Measurements from ENCODE around the gene SLC2A4.
"Not testable (repeated sequence)": the region's sequence is repeated elsewhere in the genome, so short reads cannot be mapped to it uniquely, and the experiment has no call there.

SLC2A4 gene

DNA sequence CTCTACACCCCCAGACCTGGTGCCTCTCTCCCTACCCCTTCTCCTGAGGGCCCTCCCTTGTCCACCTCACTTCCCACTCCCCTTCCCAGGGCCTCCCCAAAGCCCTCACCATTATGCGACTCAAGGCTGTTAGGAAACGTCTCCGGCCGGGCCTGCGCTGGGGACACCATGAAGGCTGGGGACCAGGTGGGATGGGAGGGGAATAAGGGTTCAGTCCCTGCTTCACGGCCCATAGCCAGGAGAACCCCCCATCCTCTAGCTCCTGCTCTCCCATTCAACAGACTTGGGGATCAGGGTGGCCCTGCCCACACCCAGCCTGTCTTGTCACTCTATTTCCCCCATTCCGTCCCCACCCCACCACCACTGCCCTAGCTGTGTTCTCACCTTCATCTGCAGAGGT is 45.5 kb downstream of the SLC2A4 start:
- no peak for DNase-seq

DNA sequence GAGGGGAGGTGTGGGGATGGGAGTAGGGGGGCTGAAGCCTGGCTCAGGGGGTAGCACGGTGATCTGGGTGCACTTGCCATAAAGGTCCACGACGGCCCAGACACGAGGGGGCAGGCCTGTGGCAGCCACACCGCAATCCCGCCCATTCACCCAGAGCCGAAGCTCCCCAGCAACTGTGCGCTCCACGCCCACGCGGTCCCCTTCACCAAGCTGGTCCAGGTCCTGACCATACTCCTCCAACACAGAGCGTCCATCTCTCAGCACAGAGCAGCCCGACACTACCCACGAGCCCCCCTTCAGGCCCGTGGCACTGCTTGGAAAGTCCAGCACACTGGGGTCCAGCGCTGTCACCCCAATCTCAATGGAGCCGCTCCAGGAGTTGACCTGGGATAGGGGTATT is 46.0 kb downstream of the SLC2A4 start:
- no peak for DNase-seq

DNA sequence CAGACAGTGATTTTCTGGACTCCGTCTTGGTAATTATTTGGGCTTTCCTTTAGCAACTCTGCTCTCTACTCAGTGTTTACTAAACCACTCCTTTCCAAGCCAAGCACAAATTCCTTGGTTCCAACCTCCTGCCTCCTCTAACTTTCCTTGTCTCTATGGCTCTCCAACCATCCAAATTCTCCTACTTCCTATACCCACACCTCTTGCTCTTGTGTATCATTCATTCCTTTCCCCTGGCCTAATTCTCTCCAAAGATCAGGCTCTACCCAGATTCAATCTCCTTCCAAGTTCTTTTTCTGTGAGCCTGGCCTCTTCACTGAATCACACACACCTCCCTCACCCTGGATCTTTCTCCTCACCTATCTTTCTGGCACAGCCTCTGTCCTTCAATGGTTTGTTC is 46.5 kb downstream of the SLC2A4 start:
- DNase-seq: no peak

DNA sequence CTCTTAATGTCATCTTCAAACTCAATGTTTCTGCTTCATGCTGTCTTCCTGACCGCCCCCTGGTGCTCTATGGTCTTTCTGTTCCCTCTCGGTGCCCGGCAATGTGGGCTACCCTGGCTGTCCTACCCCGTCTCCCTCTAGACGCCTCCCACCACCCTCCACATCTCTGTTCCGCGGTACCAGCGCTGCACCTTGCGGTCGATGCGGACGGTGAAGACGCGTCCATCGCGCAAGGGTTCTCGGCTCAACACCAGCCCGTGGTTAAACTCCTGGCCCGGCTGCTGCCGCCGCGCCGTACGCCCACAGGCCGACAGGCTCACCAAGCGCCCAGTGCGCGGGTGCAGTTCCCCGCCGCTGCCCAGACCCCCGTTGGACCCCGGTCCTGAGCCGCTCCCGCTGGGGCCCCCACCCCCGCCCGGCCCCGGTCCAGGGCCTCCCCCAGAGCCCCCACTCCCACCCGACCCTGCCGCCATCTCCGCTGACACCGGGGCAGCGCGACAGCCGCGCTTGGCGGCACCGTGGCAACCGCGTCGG is 47.4 kb downstream of the SLC2A4 start, which contains the start of gene NEURL4:
Gene NEURL4, minus strand, starts transcription at position 496 of the 534 bp plus-strand sequence. Its CDS starts 23 bp downstream, at position 473.
- peak in 1 of 2 donors; percentile 52 for DNase-seq

DNA sequence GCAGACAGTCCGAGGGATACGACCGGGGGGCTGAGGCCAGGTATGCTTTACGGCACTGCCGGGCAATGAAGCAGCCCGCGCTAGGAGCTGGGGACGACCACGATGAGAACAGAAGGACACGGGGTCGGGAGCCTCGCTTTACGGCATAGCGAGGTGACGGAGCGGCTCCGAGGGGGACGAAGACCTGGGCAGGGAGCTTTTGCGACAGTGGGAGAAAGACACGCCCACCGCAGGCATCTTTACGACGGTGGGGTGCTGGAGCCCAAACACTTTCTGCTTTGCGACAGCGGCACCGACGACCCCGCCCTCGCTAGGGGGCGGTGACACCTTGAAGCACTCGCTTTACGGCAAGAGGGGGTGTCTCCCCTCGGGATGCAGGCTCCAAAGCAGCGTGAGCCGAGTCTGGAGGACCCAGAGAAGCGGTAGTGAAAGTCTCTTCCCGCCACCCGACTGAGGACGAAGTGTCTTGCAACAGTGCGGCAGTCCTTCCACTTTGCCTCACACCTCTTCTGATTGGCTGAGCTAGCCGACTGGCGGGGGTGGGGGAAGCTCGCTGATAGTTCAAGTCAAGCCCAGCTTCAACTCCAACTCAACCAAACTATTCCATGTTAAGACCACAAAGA is 48.0 kb downstream of the SLC2A4 start:
- peak; percentile 98 for DNase-seq

DNA sequence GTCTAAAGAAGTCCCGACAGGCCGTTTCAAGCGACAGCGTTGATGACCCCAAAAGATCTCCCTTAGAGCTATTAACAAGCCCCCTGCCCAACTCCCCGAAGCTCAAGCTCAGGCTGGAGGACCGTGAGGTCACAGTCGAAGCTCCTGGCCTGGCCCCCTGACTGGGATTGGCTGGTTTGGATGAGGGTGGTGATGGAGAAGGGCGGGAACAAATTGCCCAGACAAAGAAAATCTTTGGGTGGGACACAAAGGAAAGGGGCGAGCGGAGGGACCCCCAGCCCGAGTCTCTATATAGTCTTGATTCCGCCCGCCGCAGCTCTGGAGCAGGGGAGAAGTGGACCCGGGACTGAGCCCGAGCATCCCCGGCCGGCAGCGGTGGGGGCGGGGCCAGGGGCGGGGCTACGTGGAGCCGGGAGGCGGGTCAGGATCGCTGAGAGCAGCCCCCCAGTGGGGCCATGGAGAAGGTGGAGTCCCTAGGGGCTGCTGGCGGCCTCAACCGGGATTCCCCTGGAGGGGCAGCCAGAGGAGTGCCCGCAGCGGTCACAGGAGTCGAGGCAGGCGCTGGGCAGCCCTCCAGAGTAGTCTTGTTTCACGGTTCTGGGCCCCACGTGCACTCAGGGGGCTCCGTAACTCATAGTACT is 48.6 kb downstream of the SLC2A4 start:
- peak; percentile 82 to 86 for DNase-seq

DNA sequence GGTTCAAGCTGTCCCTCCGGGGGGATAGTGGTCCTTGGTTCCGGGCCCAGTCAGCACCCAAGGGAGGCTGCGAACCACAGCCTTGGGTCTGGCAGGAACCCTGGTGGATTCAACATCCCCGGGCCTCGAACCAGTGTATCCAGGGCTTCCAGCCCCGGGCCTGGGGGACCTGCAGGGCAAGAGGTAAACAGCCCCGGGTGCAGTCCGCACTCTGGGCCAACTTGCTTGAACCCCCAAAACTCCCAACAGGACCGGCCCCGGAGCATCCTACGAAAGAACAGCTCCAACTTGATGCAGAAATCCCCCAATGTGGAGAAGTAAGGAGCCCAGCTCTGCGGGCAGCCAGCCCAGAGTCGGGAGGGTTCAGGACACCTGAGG is 49.1 kb downstream of the SLC2A4 start:
- DNase-seq: no peak

DNA sequence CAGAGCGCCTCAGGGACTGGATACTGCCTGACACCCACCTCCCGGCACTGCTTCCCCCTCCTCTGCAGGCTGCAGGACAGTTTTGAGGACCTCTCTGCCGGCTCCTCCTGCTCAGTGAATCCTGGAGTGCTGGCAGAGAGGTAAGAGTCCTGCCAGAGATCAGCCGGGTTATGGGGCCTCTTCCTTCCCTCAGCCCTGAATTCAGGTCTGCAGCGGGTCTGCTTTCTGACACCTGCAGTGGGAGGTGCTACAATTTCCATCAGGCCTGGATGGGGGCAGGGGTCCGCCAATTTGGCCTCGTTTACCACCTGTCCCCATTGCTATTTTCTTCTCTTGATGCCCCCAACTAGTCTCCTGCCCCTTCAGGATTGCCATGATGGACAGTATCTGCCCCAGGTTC is 50.6 kb downstream of the SLC2A4 start:
- DNase-seq: no peak

DNA sequence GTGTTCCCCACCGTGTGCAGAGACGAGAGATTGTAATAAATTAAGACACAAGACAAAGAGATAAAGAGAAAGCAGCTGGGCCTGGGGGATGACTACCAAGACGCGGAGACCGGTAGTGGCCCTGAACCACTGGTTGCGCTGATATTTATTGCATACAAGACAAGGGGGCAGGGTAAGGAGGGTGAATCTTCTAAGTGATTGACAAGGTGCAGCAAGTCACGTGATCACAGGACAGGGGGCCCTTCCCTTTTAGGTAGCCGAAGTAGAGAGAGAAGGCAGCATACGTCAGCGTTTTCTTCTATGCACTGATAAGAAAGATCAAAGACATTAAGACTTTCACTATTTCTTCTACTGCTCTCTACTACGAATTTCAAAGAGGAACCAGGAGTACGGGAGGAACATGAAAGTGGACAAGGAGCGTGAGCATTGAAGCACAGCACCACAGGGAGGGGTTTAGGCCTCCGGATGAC is 51.1 kb downstream of the SLC2A4 start:
- DNase-seq: peak; percentile 43 to 72

DNA sequence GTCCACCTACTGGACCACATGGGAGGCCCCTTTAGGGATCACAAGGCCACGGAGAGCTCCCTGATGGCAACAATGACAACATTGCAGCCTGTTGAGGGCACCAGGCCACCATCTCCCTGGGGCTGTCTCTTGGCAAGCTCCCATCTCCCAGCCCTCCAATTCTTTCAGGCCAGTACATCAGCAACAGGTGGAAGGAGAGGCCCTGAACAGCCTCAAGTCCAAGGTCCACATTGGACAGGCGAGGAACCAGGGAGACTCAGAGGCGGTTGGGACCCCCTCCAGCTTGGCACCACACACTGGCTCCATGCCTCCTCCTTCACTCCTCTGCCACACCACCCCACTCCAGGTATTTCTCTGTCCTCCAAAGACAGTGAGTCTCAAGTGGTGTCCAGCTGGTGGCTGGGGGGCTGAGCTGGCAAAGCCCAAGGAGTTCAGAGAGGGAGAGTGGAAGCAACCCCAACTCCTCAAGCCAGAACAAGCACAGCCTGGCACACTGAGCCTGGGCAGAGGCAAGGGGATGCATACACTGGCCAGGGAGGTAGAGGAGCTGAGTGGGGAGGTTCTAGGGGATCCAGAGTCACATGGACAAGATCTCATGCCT is 53.5 kb downstream of the SLC2A4 start:
- no peak for DNase-seq

DNA sequence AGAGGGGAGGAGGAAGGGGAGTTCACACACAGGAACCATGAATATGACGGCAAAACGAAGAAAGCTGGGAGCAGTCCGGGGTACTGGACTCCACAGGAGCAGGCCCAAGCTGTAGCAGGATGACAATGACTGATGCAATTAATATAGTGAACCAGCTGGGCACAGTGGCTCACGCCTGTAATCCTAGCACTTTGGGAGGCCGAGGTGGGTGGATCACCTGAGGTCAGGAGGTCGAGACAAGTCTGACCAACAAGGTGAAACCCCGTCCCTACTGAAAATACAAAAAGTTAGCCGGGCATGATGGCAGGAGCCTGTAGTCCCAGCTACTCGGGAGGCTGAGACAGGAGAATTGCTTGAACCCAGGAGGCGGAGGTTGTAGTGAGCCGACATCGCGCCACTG is 54.2 kb downstream of the SLC2A4 start:
- DNase-seq: not testable (repeated sequence)

DNA sequence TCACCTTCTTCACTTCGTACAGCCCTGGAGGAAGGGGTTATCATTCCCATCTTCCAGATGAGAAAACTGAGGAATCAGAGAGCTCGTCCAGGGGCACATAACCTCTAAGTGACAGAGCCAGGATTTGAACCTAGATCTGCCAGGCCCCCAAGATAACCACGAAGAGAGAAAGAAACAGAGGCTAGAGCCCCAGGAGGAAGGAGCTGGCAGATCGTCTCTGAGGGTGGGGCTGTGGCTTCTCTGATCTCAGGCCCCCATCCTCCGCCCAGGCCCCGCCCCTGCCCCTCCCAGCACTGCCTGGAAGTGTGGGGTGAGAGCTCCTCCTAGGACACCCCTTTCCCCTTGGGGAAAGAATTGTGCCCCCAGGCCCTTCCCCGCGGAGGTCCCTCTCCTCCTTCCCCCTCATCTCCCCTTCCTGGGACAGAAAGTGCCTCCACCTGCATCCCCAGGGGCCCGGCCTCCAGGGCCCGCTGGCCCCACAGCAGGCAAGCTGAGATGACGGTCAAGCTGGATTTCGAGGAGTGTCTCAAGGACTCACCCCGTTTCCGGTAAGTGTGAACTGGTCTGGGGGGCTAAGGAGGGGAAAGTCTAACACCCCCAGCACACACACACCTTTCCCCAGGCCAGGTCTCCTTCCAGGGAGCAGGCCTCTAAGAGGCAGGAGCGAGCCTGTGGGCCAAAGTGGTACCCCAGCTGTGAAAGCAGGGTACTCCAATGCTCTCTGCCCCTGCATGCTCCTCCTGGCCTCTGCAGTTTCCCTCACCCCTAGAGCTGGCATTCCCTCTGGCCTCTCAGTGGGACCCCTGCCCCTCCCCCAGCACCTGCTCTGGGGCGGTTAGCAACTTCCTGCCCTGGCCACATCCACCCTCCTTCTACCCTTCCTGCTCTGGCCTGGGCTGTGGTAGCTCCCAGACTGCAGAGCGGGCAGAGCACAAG is 55.0 kb downstream of the SLC2A4 start, which contains the start of gene ACAP1:
Gene ACAP1, plus strand, starts transcription at position 290 of the 936 bp plus-strand sequence. Its CDS starts 206 bp downstream, at position 496.
- DNase-seq: peak; percentile 82 to 89

DNA sequence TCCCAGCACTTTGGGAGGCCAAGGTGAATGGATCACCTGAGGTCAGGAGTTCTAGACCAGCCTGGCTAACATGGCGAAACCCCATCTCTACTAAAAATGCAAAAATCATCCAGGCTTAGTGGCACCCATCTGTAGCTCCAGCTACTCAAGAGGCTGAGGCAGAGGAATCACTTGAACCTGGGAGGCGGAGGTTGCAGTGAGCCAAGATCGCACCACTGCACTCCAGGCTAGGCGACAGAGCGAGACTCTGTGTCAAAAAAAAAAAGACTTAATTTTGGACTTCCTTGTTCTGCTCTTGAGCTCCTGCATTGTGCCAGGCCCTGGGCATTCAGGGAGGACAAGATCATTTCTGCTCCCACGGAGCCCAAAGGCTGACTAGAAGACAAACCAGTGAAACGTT is 56.1 kb downstream of the SLC2A4 start:
- DNase-seq: not testable (repeated sequence)
